Osteocyte (in vitro differentiated cells): ENCODE data around the gene PLEK2. TPM values are rescaled to one million over a fixed set of nuclear protein-coding genes. Genes with fewer than 3 reads are reported as not detected.
A peak's percentile ranks its signal among the peaks of the same experiment; 100 is the strongest.
"Not testable (repeated sequence)": the region's sequence is repeated elsewhere in the genome, so short reads cannot be mapped to it uniquely, and the experiment has no call there.

Source experiments
- DNase-seq: peaks from one replicate; pipeline ENCODE4 v3.0.0; 2021; ENCODE audit warnings: mixed read lengths; ENCODE audit not compliant: unreplicated experiment; ENCODE audit errors: extremely low spot score
- H3K27ac Mint-ChIP-seq: one replicate; pipeline ENCODE4 v1.8.0; 2021; ENCODE audit warnings: mild to moderate bottlenecking, mixed read lengths; ENCODE audit not compliant: unreplicated experiment
- H3K27me3 Mint-ChIP-seq: one replicate; pipeline ENCODE4 v1.8.0; 2021; ENCODE audit warnings: mixed read lengths; ENCODE audit not compliant: unreplicated experiment
- H3K36me3 Mint-ChIP-seq: one replicate; pipeline ENCODE4 v1.8.0; 2021; ENCODE audit warnings: mixed read lengths; ENCODE audit not compliant: unreplicated experiment
- H3K4me1 Mint-ChIP-seq: one replicate; pipeline ENCODE4 v1.8.0; 2021; ENCODE audit warnings: mixed read lengths; ENCODE audit not compliant: unreplicated experiment
- H3K4me3 Mint-ChIP-seq: one replicate; pipeline ENCODE4 v1.8.0; 2021; ENCODE audit warnings: mild to moderate bottlenecking, moderate library complexity, mixed read lengths; ENCODE audit not compliant: unreplicated experiment
- H3K9me3 Mint-ChIP-seq: one replicate; pipeline ENCODE4 v1.8.0; 2021; ENCODE audit warnings: mixed read lengths; ENCODE audit not compliant: unreplicated experiment
- total RNA-seq: library from RNA; stranded (reverse); gene quantifications from 2 replicates; pipeline ENCODE4 v1.2.1, GENCODE V29; 2021
- TF ChIP-seq, protein P1 (sequence below): fragments of 200-600 bp; sonication (generic); IDR thresholded peaks from 2 replicates; pipeline ENCODE4 v1.5.0; 2021; ENCODE audit warnings: antibody characterized with exemption, mild to moderate bottlenecking, moderate library complexity

Gene PLEK2
- total RNA-seq, 1 donor from 2014 or later = not detected

GRCh38 chr14:67416810-67417209 lies 4.8 kb upstream of the PLEK2 start:
- no peaks in the 10 kb centered on the region for H3K36me3 Mint-ChIP-seq
- TF ChIP-seq, protein P1, sequence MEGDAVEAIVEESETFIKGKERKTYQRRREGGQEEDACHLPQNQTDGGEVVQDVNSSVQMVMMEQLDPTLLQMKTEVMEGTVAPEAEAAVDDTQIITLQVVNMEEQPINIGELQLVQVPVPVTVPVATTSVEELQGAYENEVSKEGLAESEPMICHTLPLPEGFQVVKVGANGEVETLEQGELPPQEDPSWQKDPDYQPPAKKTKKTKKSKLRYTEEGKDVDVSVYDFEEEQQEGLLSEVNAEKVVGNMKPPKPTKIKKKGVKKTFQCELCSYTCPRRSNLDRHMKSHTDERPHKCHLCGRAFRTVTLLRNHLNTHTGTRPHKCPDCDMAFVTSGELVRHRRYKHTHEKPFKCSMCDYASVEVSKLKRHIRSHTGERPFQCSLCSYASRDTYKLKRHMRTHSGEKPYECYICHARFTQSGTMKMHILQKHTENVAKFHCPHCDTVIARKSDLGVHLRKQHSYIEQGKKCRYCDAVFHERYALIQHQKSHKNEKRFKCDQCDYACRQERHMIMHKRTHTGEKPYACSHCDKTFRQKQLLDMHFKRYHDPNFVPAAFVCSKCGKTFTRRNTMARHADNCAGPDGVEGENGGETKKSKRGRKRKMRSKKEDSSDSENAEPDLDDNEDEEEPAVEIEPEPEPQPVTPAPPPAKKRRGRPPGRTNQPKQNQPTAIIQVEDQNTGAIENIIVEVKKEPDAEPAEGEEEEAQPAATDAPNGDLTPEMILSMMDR = no peak

GRCh38 chr14:67416085-67416484 lies 4.1 kb upstream of the PLEK2 start:
- no peaks in the 10 kb centered on the region for H3K27me3 Mint-ChIP-seq
- H3K27ac Mint-ChIP-seq = no peak overlapping the region
- no peak for DNase-seq
- H3K36me3 Mint-ChIP-seq = no peaks in the 10 kb centered on the region
- no peaks in the 10 kb centered on the region for H3K9me3 Mint-ChIP-seq
- TF ChIP-seq, protein P1 = no peak
- H3K4me1 Mint-ChIP-seq = peaks cover 10% of the 10 kb centered on the region
- no peak overlapping the region for H3K4me3 Mint-ChIP-seq

More at GRCh38 chr14:67416810-67417209, 4.8 kb upstream of the PLEK2 start:
- H3K9me3 Mint-ChIP-seq = no peaks in the 10 kb centered on the region
- peaks cover 10% of the 10 kb centered on the region for H3K4me1 Mint-ChIP-seq
- no peak overlapping the region for H3K27ac Mint-ChIP-seq
- no peak overlapping the region for H3K4me3 Mint-ChIP-seq
- no peaks in the 10 kb centered on the region for H3K27me3 Mint-ChIP-seq
- no peak for DNase-seq

GRCh38 chr14:67415610-67416009 lies 3.6 kb upstream of the PLEK2 start:
- not testable (repeated sequence) for H3K9me3 Mint-ChIP-seq, H3K4me3 Mint-ChIP-seq, H3K4me1 Mint-ChIP-seq

DNA sequence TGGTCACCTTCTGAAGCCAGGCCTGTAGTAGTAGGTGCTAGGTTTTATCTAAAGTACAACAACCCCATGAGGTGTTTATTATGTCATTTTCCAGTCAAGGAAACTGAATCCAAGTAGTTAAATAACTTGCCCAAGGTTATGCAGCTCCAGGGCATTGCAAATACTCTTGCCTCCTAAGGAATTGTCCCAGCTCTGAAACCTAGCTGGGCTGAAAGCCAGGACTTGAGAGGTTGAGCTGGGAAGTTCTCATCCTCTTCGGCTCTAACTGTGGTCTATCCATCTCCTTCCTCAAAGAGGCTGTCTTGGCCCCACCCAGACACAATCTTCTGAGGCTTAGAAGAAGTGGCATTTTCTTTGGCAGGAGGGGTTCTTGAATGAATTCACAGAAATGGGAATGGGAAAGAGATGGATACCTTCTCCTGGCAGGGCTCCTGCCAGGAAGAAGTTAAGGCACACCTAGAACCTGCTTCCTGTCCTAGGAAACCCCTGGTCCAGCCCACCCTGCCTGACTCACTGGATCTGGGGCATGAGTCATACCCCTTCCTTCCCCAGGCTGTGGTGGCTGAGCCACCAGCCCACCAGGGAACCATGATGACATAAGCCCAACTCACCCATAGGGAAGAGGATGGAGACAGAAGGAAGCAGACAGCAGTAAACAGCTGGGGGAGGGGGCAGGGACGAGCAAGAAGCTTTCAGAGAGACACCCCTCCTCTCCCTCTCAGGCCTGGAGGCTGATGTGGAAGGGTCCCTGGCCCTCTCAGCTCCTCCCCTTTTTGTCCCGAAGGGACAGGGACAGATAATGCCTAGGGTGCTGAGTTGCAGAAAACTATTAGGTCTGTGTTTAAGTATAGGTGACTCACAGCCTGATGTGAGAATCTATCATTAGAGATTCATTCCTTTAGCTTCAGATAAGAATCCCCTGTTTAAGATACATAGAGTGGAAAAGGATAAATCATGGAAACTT lies 2.1 kb upstream of the PLEK2 start:
- H3K9me3 Mint-ChIP-seq = no peaks in the 10 kb centered on the region
- no peaks in the 10 kb centered on the region for H3K36me3 Mint-ChIP-seq
- H3K4me3 Mint-ChIP-seq = no peak overlapping the region
- DNase-seq = no peak
- H3K27me3 Mint-ChIP-seq = no peaks in the 10 kb centered on the region
- H3K27ac Mint-ChIP-seq = peak overlapping the region; percentile 31
- peaks cover 10% of the 10 kb centered on the region for H3K4me1 Mint-ChIP-seq
- TF ChIP-seq, protein P1 = no peak

More at GRCh38 chr14:67415610-67416009, 3.6 kb upstream of the PLEK2 start:
- not testable (repeated sequence) for H3K36me3 Mint-ChIP-seq, H3K27ac Mint-ChIP-seq, H3K27me3 Mint-ChIP-seq, DNase-seq

DNA sequence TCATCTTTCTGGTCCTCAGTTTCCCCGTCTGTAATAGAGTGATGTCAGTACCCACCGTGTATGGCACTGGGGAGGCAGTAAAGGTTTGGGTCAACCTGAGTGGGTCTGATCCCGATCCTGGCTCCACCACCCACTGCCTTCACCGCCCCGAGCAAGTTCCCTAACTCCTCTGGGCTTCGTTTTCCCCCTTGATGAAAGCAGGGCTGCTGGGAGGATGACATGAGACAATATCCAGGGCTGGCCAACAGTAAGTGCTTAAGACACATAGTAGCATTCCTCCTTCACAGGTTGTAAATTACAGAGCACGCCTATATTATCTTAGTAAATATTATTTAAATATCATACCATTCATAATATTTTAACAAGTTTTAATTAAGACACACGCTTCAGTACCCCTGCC lies 595 bp downstream of the PLEK2 start:
- Mint-ChIP-seq H3K9me3 (no peaks in the 10 kb centered on the region), H3K27ac (no peak overlapping the region), H3K4me1 (peaks cover 10% of the 10 kb centered on the region), H3K4me3 (no peak overlapping the region), H3K36me3 (no peaks in the 10 kb centered on the region), H3K27me3 (no peaks in the 10 kb centered on the region)
- DNase-seq = no peak
- TF ChIP-seq, protein P1 = no peak
